Ascending aorta (tissue), 2 donors: ENCODE measurements around the gene MARS2. TPM values are rescaled to one million over a fixed set of nuclear protein-coding genes. Genes with fewer than 3 reads are reported as not detected.

Experiments
- DNase-seq, 2 donors: peaks; one replicate each; pipeline ENCODE4 v3.0.0-alpha.2; 2019; ENCODE audit warnings: low spot score in 2 of 2
- H3K27ac ChIP-seq, 2 donors: fragments of 200-600 bp; sonication (generic); one replicate each; pipeline ENCODE4 v1.5.1; 2016 to 2017; ENCODE audit warnings: mild to moderate bottlenecking in 1 of 2
- H3K27me3 ChIP-seq: fragments of 200-600 bp; sonication (generic); one replicate; pipeline ENCODE4 v1.5.1; 2017
- H3K36me3 ChIP-seq, 2 donors: fragments of 200-600 bp; sonication (generic); one replicate each; pipeline ENCODE4 v1.5.1; 2016
- H3K4me1 ChIP-seq, 2 donors: fragments of 200-600 bp; sonication (generic); one replicate each; pipeline ENCODE4 v1.5.1; 2016 to 2017; ENCODE audit warnings: mild to moderate bottlenecking in 1 of 2
- H3K4me3 ChIP-seq, 2 donors: fragments of 200-600 bp; sonication (generic); one replicate each; pipeline ENCODE4 v1.5.1; 2016 to 2017; ENCODE audit warnings: mild to moderate bottlenecking in 1 of 2
- H3K9me3 ChIP-seq, 2 donors: fragments of 200-600 bp; sonication (generic); one replicate each; pipeline ENCODE4 v1.5.1; 2016
- CTCF ChIP-seq, 3 experiments: fragments of 200-600 bp in 2 of 3; fragments of 450-650 bp in 1 of 3; sonication (generic) in 2 of 3; IDR thresholded peaks; one replicate each; pipeline ENCODE4 v1.5.1; 2016 to 2019; ENCODE audit warnings: antibody characterized with exemption in 3 of 3, mild to moderate bottlenecking in 1 of 3, moderate library complexity in 1 of 3
- intact Hi-C: fragments of 100-400 bp; cut with DNase I; formaldehyde crosslinking; loops from one replicate; pipeline ENCODE4 v1.15.1; 2023
- total RNA-seq: library from RNA; depleted of rRNA; stranded (reverse); fragments of >200 nt; gene quantifications from one replicate; pipeline ENCODE4 v1.1.0, GENCODE V29; 2016

The MARS2 gene
- 6.5 TPM for total RNA-seq

DNA sequence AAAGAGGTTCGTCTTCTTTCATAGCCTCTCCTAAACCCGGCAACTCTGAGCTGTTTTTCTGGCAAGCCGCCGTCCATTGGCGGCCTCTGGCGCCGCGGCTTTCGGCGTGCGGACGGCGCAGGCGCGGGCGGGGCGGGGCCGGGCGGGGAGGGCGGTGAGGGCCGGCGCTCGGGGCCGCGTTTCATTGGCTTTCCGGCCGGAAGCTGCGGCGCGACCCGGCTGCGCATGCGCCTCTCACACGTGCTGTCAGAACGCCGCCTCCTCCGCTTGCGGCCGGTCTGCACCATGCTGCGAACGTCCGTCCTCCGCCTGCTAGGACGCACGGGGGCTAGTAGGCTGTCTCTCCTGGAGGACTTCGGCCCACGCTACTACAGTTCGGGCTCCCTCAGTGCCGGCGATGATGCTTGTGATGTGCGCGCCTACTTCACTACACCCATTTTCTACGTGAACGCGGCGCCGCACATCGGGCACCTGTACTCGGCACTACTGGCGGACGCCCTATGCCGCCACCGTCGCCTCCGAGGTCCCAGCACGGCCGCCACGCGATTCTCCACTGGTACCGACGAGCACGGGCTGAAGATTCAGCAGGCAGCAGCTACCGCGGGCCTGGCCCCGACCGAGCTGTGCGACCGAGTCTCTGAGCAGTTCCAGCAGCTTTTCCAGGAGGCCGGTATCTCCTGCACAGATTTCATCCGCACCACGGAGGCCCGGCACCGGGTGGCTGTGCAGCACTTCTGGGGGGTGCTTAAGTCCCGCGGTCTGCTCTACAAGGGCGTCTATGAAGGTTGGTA, at the start of gene MARS2:
TSS of gene MARS2 (plus strand) at position 249 of the 791 bp plus-strand sequence. CDS start at position 286, 37 bp downstream.
- Histone ChIP-seq H3K27me3 (no peaks in the 10 kb centered on the region), H3K36me3 (no peaks in the 10 kb centered on the region), H3K4me1 (peaks cover 10 to 21% of the 10 kb centered on the region in 2 donors), H3K9me3 (no peaks in the 10 kb centered on the region), H3K4me3 (peak within 1 kb of the TSS; percentile 73 to 84), H3K27ac (peak within 1 kb of the TSS; percentile 67 to 81)
- DNase-seq = peak; percentile 62 to 95
- intact Hi-C loops = loop anchor here (1.0 to 10.0 kb wide), 8 partner anchors 29 to 1759 kb away; partner anchors contain the start of genes COQ10B, HSPE1, MOB4 and PLCL1
- TF ChIP-seq CTCF (IDR thresholded peaks at IDR 0.05) = no peak

- Histone ChIP-seq H3K27me3 (no peaks in the 10 kb centered on the region), H3K9me3 (peaks cover 15 to 32% of the 10 kb centered on the region in 2 donors), H3K27ac (no peak overlapping the region), H3K4me1 (no peaks in the 10 kb centered on the region), H3K4me3 (no peak overlapping the region), H3K36me3 (no peaks in the 10 kb centered on the region)
- no peak for TF ChIP-seq CTCF (IDR thresholded peaks at IDR 0.05)
- intact Hi-C loops = no loop called here
- no peak for DNase-seq
These were observed 47.6 kb upstream of the MARS2 start for GRCh38 chr2:197657562-197657961.

GRCh38 chr2:197661626-197662025, 43.5 kb upstream of the MARS2 start:
- H3K27ac ChIP-seq = no peak overlapping the region
- TF ChIP-seq CTCF (IDR thresholded peaks at IDR 0.05) = no peak
- intact Hi-C loops = no loop called here
- no peaks in the 10 kb centered on the region for H3K27me3 ChIP-seq
- no peaks in the 10 kb centered on the region for H3K4me1 ChIP-seq
- H3K4me3 ChIP-seq = no peak overlapping the region
- DNase-seq = no peak
- H3K9me3 ChIP-seq = peaks cover 31 to 72% of the 10 kb centered on the region in 2 donors
- no peaks in the 10 kb centered on the region for H3K36me3 ChIP-seq

GRCh38 chr2:197666277-197666676, 38.9 kb upstream of the MARS2 start:
- no peak for TF ChIP-seq CTCF (IDR thresholded peaks at IDR 0.05)
- Histone ChIP-seq H3K27me3 (no peaks in the 10 kb centered on the region), H3K27ac (no peak overlapping the region), H3K4me1 (no peaks in the 10 kb centered on the region), H3K9me3 (peaks cover 46 to 97% of the 10 kb centered on the region in 2 donors), H3K36me3 (peaks cover 3 to 6% of the 10 kb centered on the region in 2 donors), H3K4me3 (no peak overlapping the region)
- intact Hi-C loops = no loop called here
- DNase-seq = no peak

DNA sequence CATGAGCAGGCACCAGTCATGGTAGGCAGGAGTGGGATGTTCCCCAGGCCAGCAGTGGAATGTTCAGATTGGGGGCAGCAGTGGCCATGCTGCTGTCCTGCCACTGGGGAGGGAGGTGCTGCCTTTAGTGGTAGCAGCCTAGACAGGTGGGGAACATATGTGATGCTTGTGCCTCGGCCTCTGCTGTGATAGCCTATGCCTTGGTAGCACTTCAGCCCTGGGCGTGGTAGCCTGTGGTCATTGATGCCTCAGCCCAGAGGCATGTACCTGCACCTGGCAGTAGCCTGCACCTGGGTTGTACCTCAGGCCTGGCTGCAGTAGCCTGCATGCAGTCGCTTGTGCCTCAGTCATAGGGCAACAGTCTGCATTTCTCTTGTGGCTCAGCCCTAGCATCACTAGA, 36.9 kb upstream of the MARS2 start:
- Histone ChIP-seq H3K9me3 (peaks cover 36 to 82% of the 10 kb centered on the region in 2 donors), H3K4me3 (no peak overlapping the region), H3K36me3 (peaks cover 3 to 6% of the 10 kb centered on the region in 2 donors), H3K4me1 (peaks cover 0 to 3% of the 10 kb centered on the region in 2 donors), H3K27ac (no peak overlapping the region), H3K27me3 (no peaks in the 10 kb centered on the region)
- no peak for TF ChIP-seq CTCF (IDR thresholded peaks at IDR 0.05)
- DNase-seq = no peak
- intact Hi-C loops = no loop called here
